Activated naive CD8-positive, alpha-beta T cell (primary cell): ENCODE data around the gene LLGL2.

Experiments used
- H3K27ac Mint-ChIP-seq: one replicate; pipeline ENCODE4 v1.8.0; 2021; ENCODE audit warnings: mixed read lengths
- H3K27me3 Mint-ChIP-seq: one replicate; pipeline ENCODE4 v1.8.0; 2021; ENCODE audit warnings: mixed read lengths
- H3K36me3 Mint-ChIP-seq: one replicate; pipeline ENCODE4 v1.8.0; 2021; ENCODE audit warnings: mixed read lengths
- H3K4me1 Mint-ChIP-seq: one replicate; pipeline ENCODE4 v1.8.0; 2021; ENCODE audit warnings: low read depth, mixed read lengths
- H3K4me3 Mint-ChIP-seq: one replicate; pipeline ENCODE4 v1.8.0; 2021; ENCODE audit warnings: mild to moderate bottlenecking, mixed read lengths
- H3K9me3 Mint-ChIP-seq: one replicate; pipeline ENCODE4 v1.8.0; 2021; ENCODE audit warnings: low read depth, mixed read lengths

The LLGL2 gene

DNA sequence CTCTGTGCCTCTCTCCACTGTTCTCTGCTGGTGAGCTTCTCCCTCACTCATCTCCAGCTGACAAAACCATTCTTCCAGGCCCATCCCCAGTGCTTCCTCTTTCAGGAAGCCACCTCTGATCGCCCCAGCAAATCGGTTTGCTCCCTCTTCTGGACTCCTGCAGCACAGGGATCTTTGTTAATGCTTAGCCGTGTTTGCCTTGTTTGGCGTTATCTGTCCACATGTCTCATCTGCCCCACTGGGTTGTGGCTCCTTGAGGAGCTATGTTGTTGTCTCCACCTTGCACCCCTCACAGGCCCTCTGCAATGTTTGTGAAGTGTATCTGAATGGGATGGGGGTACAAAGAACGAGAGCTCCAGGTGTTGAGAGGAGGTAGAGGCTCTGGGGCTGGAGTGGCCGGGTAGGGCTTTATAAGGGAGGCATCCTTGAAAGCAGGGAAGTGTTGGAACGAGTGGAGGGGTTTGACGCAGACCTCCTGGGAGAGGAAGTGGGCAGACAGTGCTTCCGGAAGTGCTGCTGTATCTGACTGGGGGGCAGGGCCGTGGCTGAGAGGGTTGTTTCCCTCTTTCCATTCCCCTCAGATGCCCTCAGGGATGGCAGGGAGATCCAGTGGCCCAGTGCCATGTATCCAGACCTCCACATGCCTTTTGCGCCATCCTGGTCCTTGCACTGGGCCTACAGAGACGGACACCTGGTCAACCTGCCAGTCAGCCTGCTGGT is 38.0 kb upstream of the LLGL2 start:
- H3K27ac Mint-ChIP-seq, result peak overlapping the region; percentile 97
- H3K27me3 Mint-ChIP-seq, result no peaks in the 10 kb centered on the region
- H3K4me1 Mint-ChIP-seq, result peaks cover 27% of the 10 kb centered on the region
- H3K36me3 Mint-ChIP-seq, result peaks cover 4% of the 10 kb centered on the region
- no peaks in the 10 kb centered on the region for H3K9me3 Mint-ChIP-seq
- peak overlapping the region; percentile 74 for H3K4me3 Mint-ChIP-seq

DNA sequence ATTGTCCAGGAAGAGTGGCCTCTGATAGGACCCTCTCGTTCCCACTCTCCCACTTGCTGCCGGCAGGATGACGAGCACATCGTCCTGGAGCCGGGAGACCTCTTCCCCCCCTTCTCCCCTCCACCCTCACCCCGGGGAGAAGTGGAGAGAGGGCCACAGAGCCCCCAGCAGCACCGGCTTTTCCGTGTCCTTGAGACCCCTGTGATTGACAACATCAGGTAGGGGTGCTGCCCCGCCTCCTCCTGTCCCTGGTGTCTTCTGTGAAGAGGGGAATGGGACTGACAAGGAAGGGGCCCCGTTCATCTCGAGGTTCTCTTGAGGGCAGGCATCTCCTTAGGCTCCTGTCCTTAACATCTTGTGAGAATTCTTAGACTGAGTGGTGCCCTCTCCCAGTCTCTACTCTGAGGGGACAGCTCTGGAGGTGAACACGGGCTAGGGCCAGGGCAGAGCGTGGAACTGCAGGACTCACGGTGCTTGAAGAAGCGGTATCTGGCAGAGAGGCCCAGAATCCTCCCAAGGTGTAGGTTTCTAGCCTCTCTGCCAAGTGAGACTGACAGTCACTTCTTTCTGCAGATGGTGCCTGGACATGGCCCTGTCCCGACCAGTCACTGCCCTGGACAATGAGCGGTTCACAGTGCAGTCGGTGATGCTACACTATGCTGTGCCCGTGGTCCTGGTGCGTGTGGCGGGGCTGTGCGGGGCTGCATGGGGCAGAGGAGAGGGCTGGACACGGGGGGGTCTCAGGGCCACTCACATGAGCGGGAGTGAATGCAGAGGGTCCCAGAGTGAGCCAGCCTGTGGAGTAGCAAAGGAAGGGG is 36.6 kb upstream of the LLGL2 start:
- Mint-ChIP-seq H3K4me1 (peaks cover 27% of the 10 kb centered on the region), H3K27me3 (no peaks in the 10 kb centered on the region), H3K36me3 (peaks cover 4% of the 10 kb centered on the region), H3K27ac (no peak overlapping the region), H3K9me3 (no peaks in the 10 kb centered on the region), H3K4me3 (no peak overlapping the region)

DNA sequence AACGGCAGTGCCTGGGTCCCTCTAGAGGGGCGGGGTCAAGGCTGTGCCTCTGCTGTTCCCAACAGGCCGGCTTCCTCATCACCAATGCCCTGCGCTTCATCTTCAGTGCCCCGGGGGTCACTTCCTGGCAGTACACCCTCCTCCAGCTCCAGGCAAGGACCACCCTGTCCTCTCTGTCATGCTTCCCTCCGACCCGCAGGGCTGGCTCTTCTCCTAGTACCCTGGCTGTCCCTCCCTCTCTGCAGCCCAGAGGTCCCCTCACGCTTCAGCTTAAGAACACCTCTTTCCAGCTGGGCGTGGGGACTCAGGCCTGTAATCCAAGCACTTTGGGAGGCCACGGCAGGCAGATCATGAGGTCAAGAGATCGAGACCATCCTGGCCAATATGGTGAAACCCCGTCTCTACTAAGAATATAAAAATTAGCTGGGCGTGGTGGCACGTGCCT is 36.0 kb upstream of the LLGL2 start:
- H3K4me1 Mint-ChIP-seq, result peaks cover 27% of the 10 kb centered on the region
- H3K9me3 Mint-ChIP-seq, result no peaks in the 10 kb centered on the region
- H3K27ac Mint-ChIP-seq, result peak overlapping the region; percentile 22
- peaks cover 4% of the 10 kb centered on the region for H3K36me3 Mint-ChIP-seq
- no peak overlapping the region for H3K4me3 Mint-ChIP-seq
- no peaks in the 10 kb centered on the region for H3K27me3 Mint-ChIP-seq

DNA sequence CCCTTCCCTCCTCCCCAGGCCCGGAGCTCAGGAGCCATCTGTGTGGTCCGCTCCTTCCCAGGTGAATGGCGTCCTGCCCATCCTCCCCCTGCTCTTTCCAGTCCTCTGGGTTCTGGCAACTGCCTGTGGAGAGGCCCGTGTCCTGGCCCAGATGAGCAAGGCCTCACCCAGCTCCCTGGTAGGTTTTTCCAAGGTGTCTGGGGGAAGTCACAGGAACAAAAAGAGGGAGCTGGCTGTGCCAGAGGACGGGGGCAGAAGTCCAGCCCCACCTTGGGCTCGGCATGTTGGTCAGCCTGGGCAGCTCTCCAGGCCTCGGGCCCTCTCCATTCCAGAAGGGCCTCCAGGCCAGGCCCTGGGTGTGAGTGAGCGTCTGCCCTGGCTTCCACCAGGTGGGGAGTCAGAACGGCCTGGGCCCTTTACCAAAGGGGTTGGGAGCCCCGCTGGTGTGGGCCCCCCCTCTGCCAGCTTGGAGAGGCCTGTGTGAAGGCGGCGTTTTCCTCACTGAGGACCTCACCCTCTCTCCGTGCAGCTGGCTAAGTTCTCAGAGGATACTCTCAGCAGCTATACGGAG is 35.2 kb upstream of the LLGL2 start:
- Mint-ChIP-seq H3K9me3 (no peaks in the 10 kb centered on the region), H3K4me1 (peaks cover 24% of the 10 kb centered on the region), H3K27ac (no peak overlapping the region), H3K4me3 (no peak overlapping the region), H3K36me3 (peaks cover 4% of the 10 kb centered on the region), H3K27me3 (no peaks in the 10 kb centered on the region)

DNA sequence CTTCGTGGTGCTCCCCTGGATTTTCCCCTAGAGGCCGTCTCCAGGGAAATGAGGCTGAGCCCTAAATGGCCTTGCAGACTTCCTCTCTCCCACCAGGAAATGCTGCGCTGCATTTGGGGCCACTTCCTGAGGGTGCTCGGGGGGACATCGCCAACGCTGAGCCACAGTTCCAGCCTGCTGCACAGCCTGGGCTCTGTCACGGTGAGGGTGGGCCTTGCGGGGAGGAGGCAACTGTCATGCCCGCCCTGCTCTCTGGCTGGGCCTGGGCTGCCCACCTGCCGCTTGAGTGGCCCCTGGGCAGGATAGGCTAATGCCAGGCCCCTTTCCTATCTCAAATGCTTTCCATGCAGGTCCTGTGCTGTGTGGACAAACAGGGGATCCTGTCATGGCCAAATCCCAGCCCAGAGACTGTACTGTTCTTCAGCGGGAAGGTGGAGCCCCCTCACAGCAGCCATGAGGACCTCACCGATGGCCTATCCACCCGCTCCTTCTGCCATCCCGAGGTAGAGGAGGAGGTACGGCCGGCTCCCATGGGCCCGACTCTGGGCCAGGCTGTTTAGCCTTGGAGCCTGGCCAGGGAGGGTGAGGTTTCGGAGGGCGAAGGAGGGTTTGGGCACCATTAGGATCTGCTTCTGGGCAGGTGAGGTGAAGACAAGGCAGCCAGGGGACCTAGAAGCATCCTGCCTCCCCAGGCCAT is 34.4 kb upstream of the LLGL2 start:
- no peak overlapping the region for H3K4me3 Mint-ChIP-seq
- peaks cover 4% of the 10 kb centered on the region for H3K36me3 Mint-ChIP-seq
- H3K9me3 Mint-ChIP-seq, result no peaks in the 10 kb centered on the region
- H3K4me1 Mint-ChIP-seq, result peaks cover 24% of the 10 kb centered on the region
- no peak overlapping the region for H3K27ac Mint-ChIP-seq
- H3K27me3 Mint-ChIP-seq, result no peaks in the 10 kb centered on the region

DNA sequence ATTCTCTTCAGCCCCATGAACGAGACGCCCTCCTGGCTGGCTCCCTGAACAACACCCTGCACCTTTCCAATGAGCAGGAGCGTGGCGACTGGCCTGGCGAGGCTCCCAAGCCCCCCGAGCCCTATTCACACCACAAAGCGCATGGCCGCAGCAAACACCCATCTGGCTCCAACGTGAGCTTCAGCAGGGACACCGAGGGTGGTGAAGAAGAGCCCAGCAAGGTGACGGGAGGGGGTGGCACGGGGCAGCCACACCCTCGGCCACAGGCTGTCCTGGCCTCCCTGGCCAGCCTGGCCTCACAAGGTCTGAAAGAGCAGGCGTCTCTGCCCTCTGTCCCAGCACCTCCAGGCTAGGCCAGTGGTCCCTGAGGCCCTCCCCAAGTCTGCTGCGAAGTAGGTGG is 33.8 kb upstream of the LLGL2 start:
- Mint-ChIP-seq H3K27me3 (no peaks in the 10 kb centered on the region), H3K9me3 (no peaks in the 10 kb centered on the region)

DNA sequence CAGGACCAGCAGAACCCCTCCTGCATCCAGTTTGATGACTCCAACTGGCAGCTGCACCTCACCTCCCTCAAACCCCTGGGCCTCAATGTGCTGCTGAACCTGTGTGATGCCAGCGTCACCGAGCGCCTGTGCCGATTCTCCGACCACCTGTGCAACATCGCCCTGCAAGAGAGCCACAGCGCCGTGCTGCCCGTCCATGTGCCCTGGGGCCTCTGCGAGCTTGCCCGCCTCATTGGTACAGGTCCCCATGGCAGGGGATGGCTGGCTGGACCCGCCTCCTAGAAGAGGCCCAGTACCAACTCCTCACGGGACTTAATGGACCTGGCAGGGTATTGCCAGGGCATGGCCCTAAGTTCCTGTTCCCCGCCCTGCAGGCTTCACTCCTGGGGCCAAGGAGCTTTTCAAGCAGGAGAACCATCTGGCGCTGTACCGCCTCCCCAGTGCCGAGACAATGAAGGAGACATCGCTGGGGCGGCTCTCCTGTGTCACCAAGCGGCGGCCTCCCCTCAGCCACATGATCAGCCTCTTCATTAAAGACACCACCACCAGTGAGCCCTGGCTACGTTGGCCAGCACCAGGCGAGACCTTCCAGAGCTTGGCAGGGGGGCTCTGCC is 32.8 kb upstream of the LLGL2 start:
- Mint-ChIP-seq H3K27ac (no peak overlapping the region), H3K4me3 (no peak overlapping the region), H3K4me1 (peaks cover 11% of the 10 kb centered on the region), H3K36me3 (no peaks in the 10 kb centered on the region), H3K9me3 (no peaks in the 10 kb centered on the region), H3K27me3 (no peaks in the 10 kb centered on the region)

More for the DNA sequence above, 33.8 kb upstream of the LLGL2 start:
- peaks cover under 1% of the 10 kb centered on the region for H3K36me3 Mint-ChIP-seq
- peaks cover 19% of the 10 kb centered on the region for H3K4me1 Mint-ChIP-seq
- H3K4me3 Mint-ChIP-seq, result no peak overlapping the region
- no peak overlapping the region for H3K27ac Mint-ChIP-seq

DNA sequence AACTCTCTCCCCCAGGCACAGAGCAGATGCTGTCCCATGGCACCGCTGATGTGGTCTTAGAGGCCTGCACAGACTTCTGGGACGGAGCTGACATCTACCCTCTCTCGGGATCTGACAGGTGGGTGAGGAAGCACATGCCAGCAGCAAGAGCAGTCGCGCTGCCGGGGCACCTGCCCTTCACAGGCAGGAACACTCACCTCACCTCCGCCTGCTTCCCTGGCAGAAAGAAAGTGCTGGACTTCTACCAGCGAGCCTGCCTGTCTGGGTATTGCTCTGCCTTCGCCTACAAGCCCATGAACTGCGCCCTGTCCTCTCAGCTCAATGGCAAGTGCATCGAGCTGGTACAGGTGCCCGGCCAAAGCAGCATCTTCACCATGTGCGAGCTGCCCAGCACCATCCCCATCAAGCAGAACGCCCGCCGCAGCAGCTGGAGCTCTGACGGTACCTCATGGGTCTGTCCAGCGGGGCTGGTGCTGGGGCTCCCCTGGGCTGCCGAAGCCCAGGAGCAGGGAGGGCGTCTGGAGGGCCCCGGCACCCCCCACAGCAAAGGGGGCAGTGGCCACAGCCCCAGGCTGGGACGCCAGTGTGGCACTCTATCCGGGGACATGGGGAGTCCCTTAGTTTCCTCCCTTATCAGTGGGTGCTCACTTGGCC is 31.9 kb upstream of the LLGL2 start:
- Mint-ChIP-seq H3K27me3 (no peaks in the 10 kb centered on the region), H3K4me1 (peaks cover 11% of the 10 kb centered on the region), H3K36me3 (no peaks in the 10 kb centered on the region), H3K9me3 (no peaks in the 10 kb centered on the region), H3K27ac (no peak overlapping the region), H3K4me3 (no peak overlapping the region)

DNA sequence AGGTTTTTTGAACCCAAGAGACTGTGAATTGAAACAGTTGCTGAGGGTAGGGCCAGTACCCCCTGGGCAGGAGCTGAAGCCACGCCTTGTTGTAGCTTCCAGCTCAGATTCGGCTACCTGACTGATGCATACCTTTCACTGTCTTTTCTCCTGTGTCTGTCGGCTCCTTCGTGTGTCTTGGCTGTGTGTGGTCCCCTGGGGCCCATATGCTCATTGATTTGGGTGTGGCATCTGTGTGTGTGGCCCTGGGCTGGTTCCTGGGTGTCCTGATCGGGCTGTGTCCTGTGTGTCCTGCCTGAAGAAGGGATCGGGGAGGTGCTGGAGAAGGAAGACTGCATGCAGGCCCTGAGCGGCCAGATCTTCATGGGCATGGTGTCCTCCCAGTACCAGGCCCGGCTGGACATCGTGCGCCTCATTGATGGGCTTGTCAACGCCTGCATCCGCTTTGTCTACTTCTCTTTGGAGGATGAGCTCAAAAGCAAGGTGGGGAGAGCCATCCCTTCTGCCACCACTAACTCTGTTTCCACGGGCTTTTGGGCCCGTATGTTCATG is 31.1 kb upstream of the LLGL2 start:
- no peaks in the 10 kb centered on the region for H3K9me3 Mint-ChIP-seq
- H3K4me1 Mint-ChIP-seq, result peaks cover 7% of the 10 kb centered on the region
- no peaks in the 10 kb centered on the region for H3K36me3 Mint-ChIP-seq
- H3K4me3 Mint-ChIP-seq, result no peak overlapping the region
- no peaks in the 10 kb centered on the region for H3K27me3 Mint-ChIP-seq
- no peak overlapping the region for H3K27ac Mint-ChIP-seq

DNA sequence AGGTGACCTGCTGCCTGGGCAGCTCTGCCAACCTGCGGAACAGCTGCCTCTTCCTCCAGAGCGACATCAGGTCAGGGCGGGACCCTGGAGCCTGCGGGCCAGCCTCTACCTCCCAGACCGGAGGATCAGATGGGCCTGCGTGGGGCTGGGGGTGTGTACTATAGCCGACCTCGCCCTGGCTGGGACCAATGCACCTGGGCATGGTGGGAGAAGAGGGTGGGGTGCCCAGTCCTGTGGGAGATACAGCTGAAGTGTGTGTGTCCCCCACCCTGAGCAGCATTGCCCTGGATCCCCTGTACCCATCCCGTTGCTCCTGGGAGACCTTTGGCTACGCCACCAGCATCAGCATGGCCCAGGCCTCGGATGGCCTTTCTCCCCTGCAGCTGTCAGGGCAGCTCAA is 29.5 kb upstream of the LLGL2 start:
- no peaks in the 10 kb centered on the region for H3K9me3 Mint-ChIP-seq
- no peak overlapping the region for H3K27ac Mint-ChIP-seq
- peaks cover 7% of the 10 kb centered on the region for H3K4me1 Mint-ChIP-seq
- no peak overlapping the region for H3K4me3 Mint-ChIP-seq
- H3K27me3 Mint-ChIP-seq, result no peaks in the 10 kb centered on the region
- H3K36me3 Mint-ChIP-seq, result no peaks in the 10 kb centered on the region

DNA sequence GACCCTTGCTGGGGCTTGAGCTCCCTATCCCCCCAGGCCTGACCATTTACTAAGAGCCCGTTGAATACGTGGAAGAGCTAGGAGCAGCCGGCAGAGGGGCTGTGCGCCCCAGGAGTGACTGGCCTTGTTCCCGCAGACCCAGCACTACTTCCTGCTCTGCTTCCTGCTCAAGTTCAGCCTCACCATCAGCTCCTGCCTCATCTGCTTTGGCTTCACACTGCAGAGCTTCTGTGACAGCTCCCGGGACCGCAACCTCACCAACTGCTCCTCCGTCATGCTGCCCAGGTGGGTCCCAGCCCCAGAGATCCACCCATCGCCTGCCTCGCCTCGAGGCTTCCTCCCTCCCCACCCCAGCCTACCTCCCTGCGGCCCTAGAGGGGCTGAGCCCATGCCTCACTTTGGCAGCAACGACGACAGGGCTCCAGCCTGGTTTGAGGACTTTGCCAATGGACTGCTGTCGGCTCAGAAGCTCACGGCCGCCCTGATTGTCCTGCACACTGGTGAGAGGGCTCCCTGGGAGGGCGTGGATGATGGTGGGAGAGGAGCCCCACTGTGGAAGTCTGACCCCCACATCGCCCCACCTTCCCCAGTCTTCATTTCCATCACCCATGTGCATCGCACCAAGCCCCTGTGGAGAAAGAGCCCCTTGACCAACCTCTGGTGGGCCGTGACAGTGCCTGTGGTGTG is 27.3 kb upstream of the LLGL2 start:
- Mint-ChIP-seq H3K27ac (peak overlapping the region; percentile 46), H3K4me1 (peaks cover 7% of the 10 kb centered on the region), H3K4me3 (no peak overlapping the region), H3K36me3 (no peaks in the 10 kb centered on the region), H3K27me3 (no peaks in the 10 kb centered on the region), H3K9me3 (no peaks in the 10 kb centered on the region)

DNA sequence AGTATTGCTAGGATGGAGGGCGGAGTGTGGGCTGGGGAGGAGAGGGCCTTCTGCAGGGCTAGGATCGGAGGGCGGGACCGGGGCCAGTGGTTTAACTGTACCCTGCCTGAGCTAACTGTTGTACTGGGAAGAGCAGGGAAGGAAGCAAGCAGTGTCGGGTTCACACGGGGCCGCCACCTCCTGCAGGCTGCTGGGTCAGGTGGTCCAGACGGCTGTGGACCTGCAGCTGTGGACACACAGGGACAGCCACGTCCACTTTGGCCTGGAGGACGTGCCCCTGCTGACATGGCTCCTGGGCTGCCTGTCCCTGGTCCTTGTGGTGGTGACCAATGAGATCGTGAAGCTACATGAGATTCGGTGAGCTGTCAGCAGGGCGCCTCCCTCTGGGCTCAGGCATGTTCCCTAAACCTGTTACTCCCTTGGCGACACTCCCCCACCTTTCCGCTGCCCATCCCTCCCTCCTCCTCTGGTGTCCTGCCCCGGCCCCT is 26.7 kb upstream of the LLGL2 start:
- Mint-ChIP-seq H3K27me3 (no peaks in the 10 kb centered on the region), H3K4me3 (no peak overlapping the region), H3K9me3 (no peaks in the 10 kb centered on the region), H3K4me1 (peaks cover 7% of the 10 kb centered on the region), H3K36me3 (no peaks in the 10 kb centered on the region), H3K27ac (peak overlapping the region; percentile 46)

DNA sequence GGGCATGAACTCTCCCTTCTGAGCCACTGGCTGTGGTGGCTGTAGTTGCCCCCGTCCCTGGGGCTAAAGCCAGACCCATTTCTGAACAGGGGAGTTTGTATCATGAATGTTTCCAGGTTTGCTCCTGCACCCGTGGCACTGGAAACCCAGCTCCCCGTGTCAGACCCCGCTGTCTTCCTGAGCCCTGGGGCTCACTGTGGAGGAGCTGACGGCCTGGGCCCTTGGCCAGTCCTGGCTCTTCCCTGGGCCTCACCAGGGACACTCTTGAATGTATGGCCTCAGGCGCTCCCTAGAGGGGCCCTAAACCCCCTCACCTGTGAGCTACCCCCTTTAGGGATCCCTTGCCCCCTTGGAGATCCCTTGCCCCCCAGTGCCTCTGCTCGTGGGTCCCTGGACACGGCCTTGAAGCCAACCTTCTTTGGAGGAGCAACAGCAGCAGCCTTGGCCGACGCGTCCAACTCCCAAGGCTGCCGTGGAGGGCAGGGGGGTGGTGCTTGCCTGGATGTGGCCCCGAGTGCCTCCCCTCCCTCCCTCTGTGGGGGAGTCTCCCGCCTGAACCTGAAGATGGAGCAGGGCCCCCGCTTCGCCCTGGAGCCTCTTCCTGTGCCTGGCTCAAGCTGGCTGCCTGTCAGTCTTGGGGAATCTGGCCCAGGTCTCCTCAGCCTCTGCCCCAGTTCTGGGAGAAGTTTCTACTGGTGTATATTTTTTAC is 26.0 kb upstream of the LLGL2 start:
- no peak overlapping the region for H3K27ac Mint-ChIP-seq
- H3K4me1 Mint-ChIP-seq, result peaks cover 7% of the 10 kb centered on the region
- no peaks in the 10 kb centered on the region for H3K9me3 Mint-ChIP-seq
- H3K4me3 Mint-ChIP-seq, result no peak overlapping the region
- no peaks in the 10 kb centered on the region for H3K27me3 Mint-ChIP-seq
- H3K36me3 Mint-ChIP-seq, result no peaks in the 10 kb centered on the region
